ENCODE measurements around the gene TERT.
"Not testable (repeated sequence)": the region's sequence is repeated elsewhere in the genome, so short reads cannot be mapped to it uniquely, and the experiment has no call there.

TERT gene

DNA sequence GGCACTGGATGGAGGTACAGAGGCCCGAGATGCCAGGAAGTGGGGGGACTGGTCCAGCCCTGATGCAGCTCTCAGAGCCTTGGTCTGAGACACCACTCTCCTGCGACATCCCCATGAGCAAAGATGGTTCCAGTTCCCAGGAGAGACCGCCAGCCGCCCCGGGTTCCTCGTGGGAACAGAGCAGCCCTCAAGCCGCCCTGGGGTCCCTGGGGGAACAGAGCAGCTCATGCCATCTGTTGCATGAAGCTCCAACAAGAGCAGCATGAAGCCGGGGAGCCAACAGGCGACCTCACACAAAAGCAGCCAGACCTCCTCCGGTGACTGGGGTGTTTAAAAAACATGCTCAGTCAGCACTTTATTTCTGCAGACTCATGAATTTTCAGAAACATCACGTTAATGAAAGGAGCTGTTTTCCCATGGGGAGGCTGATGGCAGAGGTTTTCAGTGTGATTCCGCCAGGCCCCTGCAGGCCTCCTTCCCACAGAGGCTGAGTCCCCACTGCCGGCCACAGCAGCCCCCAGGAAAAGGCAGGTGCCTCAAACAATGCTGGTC lies 63.4 kb downstream of the TERT start:
- Histone ChIP-seq H3K4me1 (ENCODE audit: insufficient read depth, low read length, poor library complexity, severe bottlenecking) (peaks cover 53% of the 10 kb centered on the region), H2AFZ (ENCODE audit: low read length) (no peak overlapping the region), H3K9me2 (replicated peaks; ENCODE audit: low read depth, low read length) (no peaks in the 10 kb centered on the region), H4K20me1 (ENCODE audit: insufficient read depth, low read length, poor library complexity, severe bottlenecking) (no peaks in the 10 kb centered on the region), H3K9me3 (ENCODE audit: insufficient read depth, low read depth, low read length) (peaks cover 4% of the 10 kb centered on the region; the same call in 1 of the 2 replicates), H3F3A (ENCODE audit: low read depth) (peaks cover 15% of the 10 kb centered on the region), H3K27me3 (ENCODE audit: insufficient read depth, low read length, poor library complexity, severe bottlenecking) (no peaks in the 10 kb centered on the region), H3K36me3 (ENCODE audit: insufficient read depth, low read length) (no peaks in the 10 kb centered on the region), H3K4me3 (ENCODE audit: low read length, poor library complexity, severe bottlenecking) (no peak overlapping the region), H3K79me2 (ENCODE audit: insufficient read depth, low read length) (no peaks in the 10 kb centered on the region), H3K9ac (ENCODE audit: low read depth, low read length, poor library complexity, severe bottlenecking) (peak overlapping the region; percentile 20), H3K4me2 (ENCODE audit: low read depth, low read length, poor library complexity, severe bottlenecking) (no peak overlapping the region)
- TF ChIP-seq EZH2phosphoT487 (IDR thresholded peaks at IDR 0.05; ENCODE audit: borderline replicate concordance) = no peak
- TF ChIP-seq, protein P1, sequence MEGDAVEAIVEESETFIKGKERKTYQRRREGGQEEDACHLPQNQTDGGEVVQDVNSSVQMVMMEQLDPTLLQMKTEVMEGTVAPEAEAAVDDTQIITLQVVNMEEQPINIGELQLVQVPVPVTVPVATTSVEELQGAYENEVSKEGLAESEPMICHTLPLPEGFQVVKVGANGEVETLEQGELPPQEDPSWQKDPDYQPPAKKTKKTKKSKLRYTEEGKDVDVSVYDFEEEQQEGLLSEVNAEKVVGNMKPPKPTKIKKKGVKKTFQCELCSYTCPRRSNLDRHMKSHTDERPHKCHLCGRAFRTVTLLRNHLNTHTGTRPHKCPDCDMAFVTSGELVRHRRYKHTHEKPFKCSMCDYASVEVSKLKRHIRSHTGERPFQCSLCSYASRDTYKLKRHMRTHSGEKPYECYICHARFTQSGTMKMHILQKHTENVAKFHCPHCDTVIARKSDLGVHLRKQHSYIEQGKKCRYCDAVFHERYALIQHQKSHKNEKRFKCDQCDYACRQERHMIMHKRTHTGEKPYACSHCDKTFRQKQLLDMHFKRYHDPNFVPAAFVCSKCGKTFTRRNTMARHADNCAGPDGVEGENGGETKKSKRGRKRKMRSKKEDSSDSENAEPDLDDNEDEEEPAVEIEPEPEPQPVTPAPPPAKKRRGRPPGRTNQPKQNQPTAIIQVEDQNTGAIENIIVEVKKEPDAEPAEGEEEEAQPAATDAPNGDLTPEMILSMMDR (conservative IDR thresholded peaks at IDR 0.05; ENCODE audit: low read length) = no peak

- Histone ChIP-seq H3K9me3 (ENCODE audit: insufficient read depth, low read depth, low read length) (peaks cover 4% of the 10 kb centered on the region; the same call in 1 of the 2 replicates), H3K9ac (ENCODE audit: low read depth, low read length, poor library complexity, severe bottlenecking) (peak overlapping the region; percentile 13), H3K4me3 (ENCODE audit: low read length, poor library complexity, severe bottlenecking) (no peak overlapping the region), H4K20me1 (ENCODE audit: insufficient read depth, low read length, poor library complexity, severe bottlenecking) (no peaks in the 10 kb centered on the region), H3K4me1 (ENCODE audit: insufficient read depth, low read length, poor library complexity, severe bottlenecking) (peaks cover 59% of the 10 kb centered on the region), H3F3A (ENCODE audit: low read depth) (peaks cover 15% of the 10 kb centered on the region), H3K27me3 (ENCODE audit: insufficient read depth, low read length, poor library complexity, severe bottlenecking) (no peaks in the 10 kb centered on the region), H3K36me3 (ENCODE audit: insufficient read depth, low read length) (no peaks in the 10 kb centered on the region), H3K9me2 (replicated peaks; ENCODE audit: low read depth, low read length) (no peaks in the 10 kb centered on the region), H3K79me2 (ENCODE audit: insufficient read depth, low read length) (no peaks in the 10 kb centered on the region), H3K4me2 (ENCODE audit: low read depth, low read length, poor library complexity, severe bottlenecking) (no peak overlapping the region), H2AFZ (ENCODE audit: low read length) (no peak overlapping the region)
- TF ChIP-seq, protein P1 (conservative IDR thresholded peaks at IDR 0.05; ENCODE audit: low read length) = no peak
- no peak for TF ChIP-seq EZH2phosphoT487 (IDR thresholded peaks at IDR 0.05; ENCODE audit: borderline replicate concordance)
Measured at GRCh38 chr5:1230551-1230950, 64.3 kb downstream of the TERT start.

- no peaks in the 10 kb centered on the region for H3K36me3 ChIP-seq (ENCODE audit: insufficient read depth, low read length)
- H3K9ac ChIP-seq (ENCODE audit: low read depth, low read length, poor library complexity, severe bottlenecking) = peak overlapping the region; percentile 13
- peaks cover 59% of the 10 kb centered on the region for H3K4me1 ChIP-seq (ENCODE audit: insufficient read depth, low read length, poor library complexity, severe bottlenecking)
- H3K9me3 ChIP-seq (ENCODE audit: insufficient read depth, low read depth, low read length) = no peaks in the 10 kb centered on the region
- H4K20me1 ChIP-seq (ENCODE audit: insufficient read depth, low read length, poor library complexity, severe bottlenecking) = no peaks in the 10 kb centered on the region
- peaks cover 15% of the 10 kb centered on the region for H3F3A ChIP-seq (ENCODE audit: low read depth)
- no peak overlapping the region for H3K4me3 ChIP-seq (ENCODE audit: low read length, poor library complexity, severe bottlenecking)
- H3K27me3 ChIP-seq (ENCODE audit: insufficient read depth, low read length, poor library complexity, severe bottlenecking) = no peaks in the 10 kb centered on the region
- no peaks in the 10 kb centered on the region for H3K9me2 ChIP-seq (replicated peaks; ENCODE audit: low read depth, low read length)
- TF ChIP-seq, protein P1 (conservative IDR thresholded peaks at IDR 0.05; ENCODE audit: low read length) = no peak
- no peak for TF ChIP-seq EZH2phosphoT487 (IDR thresholded peaks at IDR 0.05; ENCODE audit: borderline replicate concordance)
- H3K79me2 ChIP-seq (ENCODE audit: insufficient read depth, low read length) = no peaks in the 10 kb centered on the region
- H2AFZ ChIP-seq (ENCODE audit: low read length) = no peak overlapping the region
- peak overlapping the region; percentile 29 for H3K4me2 ChIP-seq (ENCODE audit: low read depth, low read length, poor library complexity, severe bottlenecking)
Measured at GRCh38 chr5:1229822-1230221, 65.0 kb downstream of the TERT start.

GRCh38 chr5:1229023-1229422 lies 65.8 kb downstream of the TERT start:
- peak overlapping the region; percentile 63 for H3K9ac ChIP-seq (ENCODE audit: low read depth, low read length, poor library complexity, severe bottlenecking)
- H3K36me3 ChIP-seq (ENCODE audit: insufficient read depth, low read length); H3K4me3 ChIP-seq (ENCODE audit: low read length, poor library complexity, severe bottlenecking); H4K20me1 ChIP-seq (ENCODE audit: insufficient read depth, low read length, poor library complexity, severe bottlenecking); H3K27me3 ChIP-seq (ENCODE audit: insufficient read depth, low read length, poor library complexity, severe bottlenecking); H3K9me2 ChIP-seq (replicated peaks; ENCODE audit: low read depth, low read length); H3K9me3 ChIP-seq (ENCODE audit: insufficient read depth, low read depth, low read length); H2AFZ ChIP-seq (ENCODE audit: low read length); H3K79me2 ChIP-seq (ENCODE audit: insufficient read depth, low read length): not testable (repeated sequence)
- H3K4me1 ChIP-seq (ENCODE audit: insufficient read depth, low read length, poor library complexity, severe bottlenecking) = peaks cover 59% of the 10 kb centered on the region
- peaks cover 15% of the 10 kb centered on the region for H3F3A ChIP-seq (ENCODE audit: low read depth)
- peak overlapping the region; percentile 29 for H3K4me2 ChIP-seq (ENCODE audit: low read depth, low read length, poor library complexity, severe bottlenecking)
